A673 (cell line): ENCODE results near the gene SH2D6.

Experiments used
- EZH2 ChIP-seq: fragments of 200-600 bp; sonication (generic); IDR thresholded peaks from 2 replicates; pipeline ENCODE4 v1.6.1; 2017; ENCODE audit warnings: borderline replicate concordance, low read depth, mild to moderate bottlenecking, mixed read lengths, antibody characterized with exemption, low read length; ENCODE audit not compliant: poor library complexity, severe bottlenecking
- TF ChIP-seq, protein P1 (sequence below): fragments of 300-800, 200-600 bp; sonication (generic); conservative IDR thresholded peaks from 2 replicates; pipeline ENCODE4 v1.5.1; 2017; ENCODE audit warnings: low read depth, mild to moderate bottlenecking, antibody characterized with exemption, low read length, moderate library complexity, mixed read lengths

DNA sequence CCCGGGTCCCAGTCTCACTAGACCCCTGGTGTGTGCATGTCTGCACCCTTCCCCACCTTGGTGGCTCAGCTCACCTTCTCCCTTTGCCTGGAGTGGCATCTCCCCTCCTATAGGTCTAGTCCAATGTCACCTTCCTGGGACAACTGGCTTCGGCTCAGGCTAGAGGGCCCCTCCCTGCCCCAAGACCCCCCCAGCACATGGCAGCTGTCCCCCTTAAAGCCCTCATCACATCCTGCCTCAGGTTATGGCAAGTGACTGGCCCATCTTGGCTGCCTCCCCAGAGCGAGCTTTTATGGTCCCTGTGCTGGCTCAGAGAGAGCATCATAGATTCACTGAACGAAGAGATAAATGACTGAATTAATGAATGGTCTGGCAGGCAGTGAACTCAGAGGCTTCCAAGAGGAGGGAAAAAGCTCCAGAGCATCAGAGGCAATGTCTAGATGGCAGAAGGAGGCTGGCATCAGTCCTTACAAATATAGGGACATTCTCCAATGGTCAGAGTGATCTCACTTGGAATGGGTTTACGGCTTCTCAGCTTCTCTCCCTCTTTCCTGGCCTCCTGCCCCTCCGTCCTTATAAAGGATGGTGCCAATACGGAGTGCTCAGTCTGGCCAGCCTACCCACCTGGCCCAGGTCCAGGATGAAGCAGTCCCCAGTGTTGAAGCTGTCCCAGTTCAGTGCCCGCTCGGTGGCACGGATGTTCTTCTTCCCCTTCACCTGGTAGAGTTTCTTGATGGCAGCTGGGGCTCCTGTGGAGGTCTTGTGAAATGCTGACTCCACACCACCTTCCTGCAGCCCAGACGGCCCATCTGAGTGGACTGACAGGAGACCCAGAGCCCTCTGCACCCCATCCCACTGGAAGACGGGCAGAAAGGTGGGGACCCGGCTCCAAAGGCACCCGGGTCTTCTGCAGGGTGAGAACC lies 17.7 kb upstream of the SH2D6 start:
- TF ChIP-seq, protein P1, sequence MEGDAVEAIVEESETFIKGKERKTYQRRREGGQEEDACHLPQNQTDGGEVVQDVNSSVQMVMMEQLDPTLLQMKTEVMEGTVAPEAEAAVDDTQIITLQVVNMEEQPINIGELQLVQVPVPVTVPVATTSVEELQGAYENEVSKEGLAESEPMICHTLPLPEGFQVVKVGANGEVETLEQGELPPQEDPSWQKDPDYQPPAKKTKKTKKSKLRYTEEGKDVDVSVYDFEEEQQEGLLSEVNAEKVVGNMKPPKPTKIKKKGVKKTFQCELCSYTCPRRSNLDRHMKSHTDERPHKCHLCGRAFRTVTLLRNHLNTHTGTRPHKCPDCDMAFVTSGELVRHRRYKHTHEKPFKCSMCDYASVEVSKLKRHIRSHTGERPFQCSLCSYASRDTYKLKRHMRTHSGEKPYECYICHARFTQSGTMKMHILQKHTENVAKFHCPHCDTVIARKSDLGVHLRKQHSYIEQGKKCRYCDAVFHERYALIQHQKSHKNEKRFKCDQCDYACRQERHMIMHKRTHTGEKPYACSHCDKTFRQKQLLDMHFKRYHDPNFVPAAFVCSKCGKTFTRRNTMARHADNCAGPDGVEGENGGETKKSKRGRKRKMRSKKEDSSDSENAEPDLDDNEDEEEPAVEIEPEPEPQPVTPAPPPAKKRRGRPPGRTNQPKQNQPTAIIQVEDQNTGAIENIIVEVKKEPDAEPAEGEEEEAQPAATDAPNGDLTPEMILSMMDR: no peak
- no peak for TF ChIP-seq EZH2
